AG04450 (cell line): Measurements from ENCODE around the gene KRTAP5-5. TPM values are rescaled to one million over a fixed set of nuclear protein-coding genes. Genes with fewer than 3 reads are reported as not detected.

Source experiments
- CTCF ChIA-PET: fragments of 300-600, 350-600 bp; formaldehyde crosslinking; extraction: SDS; loops from one replicate; lab custom pipeline; 2022; ENCODE audit warnings: antibody characterized with exemption, inconsistent platforms; lab: Charles Lee
- POLR2A ChIA-PET: fragments of 350-600 bp; formaldehyde crosslinking; extraction: SDS; loops from one replicate; lab custom pipeline; 2021; ENCODE audit warnings: antibody characterized with exemption, inconsistent platforms; lab: Yijun Ruan, JAX
- DNase-seq: peaks from one replicate; pipeline ENCODE4 v3.0.0-alpha.2; 2011; ENCODE audit warnings: low read depth, low spot score
- H3K27ac ChIP-seq: one replicate; pipeline ENCODE4 v1.5.1; 2012; ENCODE audit warnings: low read depth, low read length, control low read depth
- H3K27me3 ChIP-seq: one replicate; pipeline ENCODE4 v1.6.0; 2012; ENCODE audit warnings: low read length; ENCODE audit not compliant: control insufficient read depth, insufficient read depth
- H3K4me3 ChIP-seq: 2 replicates; pipeline ENCODE4 v1.5.1; 2011; ENCODE audit warnings: mild to moderate bottlenecking, low read depth, low read length, control low read depth
- H3K9me3 ChIP-seq: 2 replicates; pipeline ENCODE4 v1.5.1; 2012; ENCODE audit warnings: low read length; ENCODE audit not compliant: control insufficient read depth, insufficient read depth
- CTCF ChIP-seq: IDR thresholded peaks from 2 replicates; pipeline ENCODE4 v1.5.1; 2011; ENCODE audit warnings: low read depth, low read length, control low read depth, inconsistent platforms
- polyA plus RNA-seq: library from polyadenylated mRNA; depleted of rRNA; stranded (reverse); fragments of >200 nt; gene quantifications from 2 replicates; pipeline ENCODE4 v1.2.3, GENCODE V29; 2011

KRTAP5-5 gene
- polyA plus RNA-seq, 1 experiment = not detected

GRCh38 chr11:1639102-1639620 is 9.6 kb downstream of the KRTAP5-5 start:
- TF ChIP-seq CTCF = no peak
- POLR2A ChIA-PET = no interaction called here
- no peak for DNase-seq
- Histone ChIP-seq H3K27ac (no peak overlapping the region), H3K4me3 (no peak overlapping the region), H3K9me3 (no peaks in the 10 kb centered on the region), H3K27me3 (peaks cover 32% of the 10 kb centered on the region)
- CTCF ChIA-PET = interaction anchor here (0.6 to 3.4 kb wide), 8 partner anchors 8 to 193 kb away, joined by 3 to 43 read pairs (median 3); partner anchors contain the start of gene KRTAP5-5

- ChIA-PET POLR2A (no interaction called here), CTCF (interaction anchor here (0.6 to 3.4 kb wide), 7 partner anchors 9 to 193 kb away, joined by 3 to 43 read pairs (median 3); partner anchors contain the start of gene KRTAP5-5)
- TF ChIP-seq CTCF = no peak
- H3K9me3 ChIP-seq = no peaks in the 10 kb centered on the region
- peaks cover 32% of the 10 kb centered on the region for H3K27me3 ChIP-seq
- no peak overlapping the region for H3K27ac ChIP-seq
- DNase-seq = no peak
- no peak overlapping the region for H3K4me3 ChIP-seq
Observed at GRCh38 chr11:1639666-1640065, 10.1 kb downstream of the KRTAP5-5 start.

- ChIA-PET CTCF (interaction anchor here (0.8 to 3.4 kb wide), 10 partner anchors 8 to 192 kb away, joined by 3 to 43 read pairs (median 4); partner anchors contain the start of gene KRTAP5-5), POLR2A (no interaction called here)
- peaks cover 34% of the 10 kb centered on the region for H3K27me3 ChIP-seq
- no peaks in the 10 kb centered on the region for H3K9me3 ChIP-seq
- peak; percentile 77 for TF ChIP-seq CTCF
- no peak for DNase-seq
- H3K4me3 ChIP-seq = no peak overlapping the region
- H3K27ac ChIP-seq = no peak overlapping the region
Observed at GRCh38 chr11:1640076-1640946, 10.7 kb downstream of the KRTAP5-5 start.

- ChIA-PET CTCF (interaction anchor here (0.5 to 2.2 kb wide), 5 partner anchors 9 to 94 kb away, joined by 3 to 16 read pairs (median 4); no protein-coding TSS in a partner anchor), POLR2A (interaction anchor here (0.6 kb wide), 1 partner anchor 798 kb away, joined by 3 read pairs; the partner anchor contains the start of gene TSPAN4)
- no peak for DNase-seq
- no peak for TF ChIP-seq CTCF
- H3K4me3 ChIP-seq = no peak overlapping the region
- H3K9me3 ChIP-seq = no peaks in the 10 kb centered on the region
- H3K27ac ChIP-seq = no peak overlapping the region
- peaks cover 34% of the 10 kb centered on the region for H3K27me3 ChIP-seq
Observed at GRCh38 chr11:1641096-1641495, 11.5 kb downstream of the KRTAP5-5 start.
